HG03196 (cell line): ENCODE data around the gene PLEKHM1.
"Not testable (repeated sequence)": the region's sequence is repeated elsewhere in the genome, so short reads cannot be mapped to it uniquely, and the experiment has no call there.

Experiments used
- ATAC-seq: cut with Tn5 transposase; IDR thresholded peaks from one replicate; pipeline ENCODE4 v1.9.1; 2021; ENCODE audit not compliant: unreplicated experiment

PLEKHM1 gene

GRCh38 chr17:45461524-45462327, 28.8 kb downstream of the PLEKHM1 start:
- peak; percentile 76 for ATAC-seq

- ATAC-seq, result not testable (repeated sequence)
These were observed 30.1 kb downstream of the PLEKHM1 start for GRCh38 chr17:45460422-45460821.

GRCh38 chr17:45454341-45454740, 36.2 kb downstream of the PLEKHM1 start:
- ATAC-seq, result not testable (repeated sequence)

GRCh38 chr17:45453731-45454130, 36.8 kb downstream of the PLEKHM1 start:
- ATAC-seq, result not testable (repeated sequence)

- ATAC-seq, result not testable (repeated sequence)
These were observed 37.3 kb downstream of the PLEKHM1 start for GRCh38 chr17:45453225-45453534.

GRCh38 chr17:45452329-45453224, 37.9 kb downstream of the PLEKHM1 start:
- ATAC-seq, result not testable (repeated sequence)

GRCh38 chr17:45451660-45452059, 38.9 kb downstream of the PLEKHM1 start:
- not testable (repeated sequence) for ATAC-seq

- no peak for ATAC-seq
These were observed 39.4 kb downstream of the PLEKHM1 start for GRCh38 chr17:45451131-45451530.

- ATAC-seq, result not testable (repeated sequence)
These were observed 40.7 kb downstream of the PLEKHM1 start for GRCh38 chr17:45449708-45450329.

GRCh38 chr17:45449260-45449659, 41.3 kb downstream of the PLEKHM1 start:
- not testable (repeated sequence) for ATAC-seq

- ATAC-seq, result not testable (repeated sequence)
These were observed 42.0 kb downstream of the PLEKHM1 start for GRCh38 chr17:45448483-45448882.

GRCh38 chr17:45448066-45448465, 42.5 kb downstream of the PLEKHM1 start:
- ATAC-seq, result not testable (repeated sequence)

- not testable (repeated sequence) for ATAC-seq
These were observed 42.9 kb downstream of the PLEKHM1 start for GRCh38 chr17:45447650-45448049.

- not testable (repeated sequence) for ATAC-seq
These were observed 43.5 kb downstream of the PLEKHM1 start for GRCh38 chr17:45446872-45447625.

- not testable (repeated sequence) for ATAC-seq
These were observed 44.4 kb downstream of the PLEKHM1 start for GRCh38 chr17:45445901-45446743.

- not testable (repeated sequence) for ATAC-seq
These were observed 45.4 kb downstream of the PLEKHM1 start for GRCh38 chr17:45444856-45445820.

GRCh38 chr17:45444301-45444700, 46.2 kb downstream of the PLEKHM1 start:
- ATAC-seq, result not testable (repeated sequence)
